ENCODE data around the gene FHOD3.

DNA sequence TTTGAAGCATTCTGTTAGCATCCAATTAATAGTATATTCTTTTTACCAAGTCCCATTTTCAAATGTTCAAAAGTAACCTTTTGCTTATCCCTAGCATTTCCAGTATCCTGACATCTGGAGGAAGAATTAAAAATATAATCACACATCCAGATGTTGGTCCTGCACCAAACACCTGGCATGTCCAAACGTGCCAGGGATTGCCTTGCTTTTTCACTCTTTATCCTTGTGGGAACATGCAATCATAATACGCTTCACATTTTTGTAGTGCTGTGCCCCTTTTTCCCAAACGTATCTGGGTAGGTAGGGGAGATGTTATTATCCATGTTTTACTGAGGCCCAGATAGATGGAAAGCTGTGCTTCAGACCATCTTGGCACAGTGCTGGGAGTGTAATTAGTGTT is 398.3 kb downstream of the FHOD3 start:
- no peak for TF ChIP-seq POLR2A (IDR thresholded peaks at IDR 0.05)
- TF ChIP-seq, protein P1, sequence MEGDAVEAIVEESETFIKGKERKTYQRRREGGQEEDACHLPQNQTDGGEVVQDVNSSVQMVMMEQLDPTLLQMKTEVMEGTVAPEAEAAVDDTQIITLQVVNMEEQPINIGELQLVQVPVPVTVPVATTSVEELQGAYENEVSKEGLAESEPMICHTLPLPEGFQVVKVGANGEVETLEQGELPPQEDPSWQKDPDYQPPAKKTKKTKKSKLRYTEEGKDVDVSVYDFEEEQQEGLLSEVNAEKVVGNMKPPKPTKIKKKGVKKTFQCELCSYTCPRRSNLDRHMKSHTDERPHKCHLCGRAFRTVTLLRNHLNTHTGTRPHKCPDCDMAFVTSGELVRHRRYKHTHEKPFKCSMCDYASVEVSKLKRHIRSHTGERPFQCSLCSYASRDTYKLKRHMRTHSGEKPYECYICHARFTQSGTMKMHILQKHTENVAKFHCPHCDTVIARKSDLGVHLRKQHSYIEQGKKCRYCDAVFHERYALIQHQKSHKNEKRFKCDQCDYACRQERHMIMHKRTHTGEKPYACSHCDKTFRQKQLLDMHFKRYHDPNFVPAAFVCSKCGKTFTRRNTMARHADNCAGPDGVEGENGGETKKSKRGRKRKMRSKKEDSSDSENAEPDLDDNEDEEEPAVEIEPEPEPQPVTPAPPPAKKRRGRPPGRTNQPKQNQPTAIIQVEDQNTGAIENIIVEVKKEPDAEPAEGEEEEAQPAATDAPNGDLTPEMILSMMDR (IDR thresholded peaks at IDR 0.05): no peak
